ENCODE results near the gene MARCO. TPM values are rescaled to one million over a fixed set of nuclear protein-coding genes. Genes with fewer than 3 reads are reported as not detected.

MARCO gene
- total and polyA plus RNA-seq, 8 donors, result 0.45 to 16.3 (median 2.0) TPM; not detected in 1

- H3K36me3 ChIP-seq, result no peaks in the 10 kb centered on the region
- no peaks in the 10 kb centered on the region for H3K4me1 ChIP-seq
- peaks cover 0 to 15% (median 0%) of the 10 kb centered on the region in 3 donors for H3K27me3 ChIP-seq
- H3K27ac ChIP-seq, result no peak overlapping the region
- intact Hi-C loops (cut with DNase I; ENCODE audit: low total_unique reads), result no loop called here
- H3K9me3 ChIP-seq, result no peaks in the 10 kb centered on the region
- TF ChIP-seq POLR2A (IDR thresholded peaks at IDR 0.05) (no peak), CTCF (IDR thresholded peaks at IDR 0.05) (no peak), EP300 (IDR thresholded peaks at IDR 0.05) (no peak), POLR2AphosphoS5 (IDR thresholded peaks at IDR 0.05) (no peak)
- DNase-seq, result no peak
- 85 to 89% (median 87%) methylated on average over 9 of the region's 9 CpGs for WGBS, 5 donors
- H3K4me3 ChIP-seq, result no peak overlapping the region
These were observed 82.2 kb downstream of the MARCO start for GRCh38 chr2:119024152-119024551.

GRCh38 chr2:119024568-119024967 is 82.6 kb downstream of the MARCO start:
- Histone ChIP-seq H3K4me1 (no peaks in the 10 kb centered on the region), H3K36me3 (no peaks in the 10 kb centered on the region), H3K27me3 (peaks cover 0 to 11% (median 0%) of the 10 kb centered on the region in 3 donors), H3K27ac (no peak overlapping the region), H3K9me3 (no peaks in the 10 kb centered on the region), H3K4me3 (no peak overlapping the region)
- intact Hi-C loops (cut with DNase I; ENCODE audit: low total_unique reads), result no loop called here
- TF ChIP-seq POLR2AphosphoS5 (IDR thresholded peaks at IDR 0.05), result no peak
- no peak for TF ChIP-seq EP300 (IDR thresholded peaks at IDR 0.05)
- no peak for TF ChIP-seq CTCF (IDR thresholded peaks at IDR 0.05)
- TF ChIP-seq POLR2A (IDR thresholded peaks at IDR 0.05), result no peak
- no peak for DNase-seq
- WGBS, 5 donors, result 60 to 70% (median 68%) methylated on average over 3 of the region's 3 CpGs

- Histone ChIP-seq H3K4me1 (no peaks in the 10 kb centered on the region), H3K27ac (no peak overlapping the region), H3K9me3 (no peaks in the 10 kb centered on the region), H3K4me3 (no peak overlapping the region), H3K27me3 (peaks cover 0 to 11% (median 0%) of the 10 kb centered on the region in 3 donors), H3K36me3 (no peaks in the 10 kb centered on the region)
- TF ChIP-seq POLR2AphosphoS5 (IDR thresholded peaks at IDR 0.05), result no peak
- no peak for TF ChIP-seq CTCF (IDR thresholded peaks at IDR 0.05)
- TF ChIP-seq POLR2A (IDR thresholded peaks at IDR 0.05), result no peak
- TF ChIP-seq EP300 (IDR thresholded peaks at IDR 0.05), result no peak
- DNase-seq, result no peak
- intact Hi-C loops (cut with DNase I; ENCODE audit: low total_unique reads), result no loop called here
- WGBS, 5 donors, result 71 to 80% (median 76%) methylated on average over 7 of the region's 7 CpGs
These were observed 83.0 kb downstream of the MARCO start for GRCh38 chr2:119025013-119025412.

- Histone ChIP-seq H3K36me3 (no peaks in the 10 kb centered on the region), H3K9me3 (no peaks in the 10 kb centered on the region), H3K27ac (no peak overlapping the region), H3K27me3 (peaks cover 0 to 11% (median 0%) of the 10 kb centered on the region in 3 donors), H3K4me3 (no peak overlapping the region), H3K4me1 (no peaks in the 10 kb centered on the region)
- no peak for DNase-seq
- intact Hi-C loops (cut with DNase I; ENCODE audit: low total_unique reads), result no loop called here
- WGBS, 5 donors, result 79 to 87% (median 82%) methylated on average over 5 to 18 of the region's 18 CpGs
- TF ChIP-seq CTCF (IDR thresholded peaks at IDR 0.05), result no peak
- no peak for TF ChIP-seq EP300 (IDR thresholded peaks at IDR 0.05)
- no peak for TF ChIP-seq POLR2A (IDR thresholded peaks at IDR 0.05)
- no peak for TF ChIP-seq POLR2AphosphoS5 (IDR thresholded peaks at IDR 0.05)
These were observed 83.9 kb downstream of the MARCO start for GRCh38 chr2:119025762-119026351.

All from stomach (tissue), 9 donors.